SU-DHL-6 (cell line): ENCODE results near the gene SF3A1.

Experiments
- H2AFZ ChIP-seq: fragments of 200-600 bp; sonication (generic); 2 replicates; pipeline ENCODE4 v1.6.1; 2014; ENCODE audit warnings: low read depth, mild to moderate bottlenecking, moderate library complexity, mixed read lengths, antibody characterized with exemption, low read length; ENCODE audit not compliant: severe bottlenecking
- H3F3A ChIP-seq: fragments of 200-600 bp; shearing (Covaris generic); 2 replicates; pipeline ENCODE4 v1.6.0; 2016; ENCODE audit warnings: antibody characterized with exemption, mild to moderate bottlenecking; ENCODE audit not compliant: insufficient read depth
- H3K27ac ChIP-seq: fragments of 200-600 bp; sonication (generic); 2 replicates; pipeline ENCODE4 v1.5.1; 2016; ENCODE audit warnings: low read depth, mild to moderate bottlenecking, low read length, moderate library complexity, mixed read lengths
- H3K27me3 ChIP-seq: fragments of 200-600 bp; sonication (generic), shearing (Covaris generic); 2 replicates; pipeline ENCODE4 v1.6.0; 2014; ENCODE audit warnings: mild to moderate bottlenecking, low read length
- H3K36me3 ChIP-seq: fragments of 200-600 bp; sonication (generic); 2 replicates; pipeline ENCODE4 v1.6.1; 2014; ENCODE audit warnings: mild to moderate bottlenecking, low read length, mixed read lengths
- H3K4me2 ChIP-seq: fragments of 300-600, 200-600 bp; shearing (Covaris generic), sonication (generic); 2 replicates; pipeline ENCODE4 v1.6.0; 2014; ENCODE audit warnings: low read length, low read depth, mild to moderate bottlenecking; ENCODE audit not compliant: poor library complexity, severe bottlenecking
- H3K4me3 ChIP-seq: fragments of 200-600 bp; sonication (generic); 2 replicates; pipeline ENCODE4 v1.5.1; 2014; ENCODE audit warnings: antibody characterized with exemption, low read length, mild to moderate bottlenecking, mixed read lengths; ENCODE audit not compliant: insufficient read depth, poor library complexity, severe bottlenecking
- H3K79me2 ChIP-seq: fragments of 200-600 bp; sonication (generic); 2 replicates; pipeline ENCODE4 v1.6.1; 2014; ENCODE audit warnings: mild to moderate bottlenecking, low read length, moderate library complexity; ENCODE audit not compliant: insufficient read depth
- H3K9ac ChIP-seq: fragments of 200-600 bp; sonication (generic); 2 replicates; pipeline ENCODE4 v1.7.0; 2014; ENCODE audit warnings: mild to moderate bottlenecking, low read length
- H3K9me2 ChIP-seq: fragments of 200-600 bp; sonication (generic); replicated peaks from 2 replicates; pipeline ENCODE4 v1.6.1; 2014; ENCODE audit warnings: low read length; ENCODE audit not compliant: insufficient read depth
- H3K9me3 ChIP-seq: fragments of 200-600 bp; sonication (generic); 2 replicates; pipeline ENCODE4 v1.6.1; 2014; ENCODE audit warnings: low read length, mixed read lengths; ENCODE audit not compliant: insufficient read depth
- H4K20me1 ChIP-seq: fragments of 200-600 bp; sonication (generic); 2 replicates; pipeline ENCODE4 v1.6.1; 2014; ENCODE audit warnings: low read depth, mild to moderate bottlenecking, antibody characterized with exemption, low read length, moderate library complexity, mixed read lengths
- CTCF ChIP-seq: fragments of 200-600 bp; sonication (generic); IDR thresholded peaks from one replicate; pipeline ENCODE4 v1.5.1; 2017; ENCODE audit warnings: antibody characterized with exemption, mild to moderate bottlenecking, low read length, moderate library complexity; ENCODE audit not compliant: insufficient read depth, poor library complexity, severe bottlenecking
- EZH2phosphoT487 ChIP-seq: fragments of 200-600 bp; sonication (generic), shearing (Covaris generic); conservative IDR thresholded peaks from 2 replicates; pipeline ENCODE4 v1.6.1; 2018; ENCODE audit warnings: mild to moderate bottlenecking, antibody characterized with exemption, low read length, moderate library complexity, mixed read lengths

The SF3A1 gene

DNA sequence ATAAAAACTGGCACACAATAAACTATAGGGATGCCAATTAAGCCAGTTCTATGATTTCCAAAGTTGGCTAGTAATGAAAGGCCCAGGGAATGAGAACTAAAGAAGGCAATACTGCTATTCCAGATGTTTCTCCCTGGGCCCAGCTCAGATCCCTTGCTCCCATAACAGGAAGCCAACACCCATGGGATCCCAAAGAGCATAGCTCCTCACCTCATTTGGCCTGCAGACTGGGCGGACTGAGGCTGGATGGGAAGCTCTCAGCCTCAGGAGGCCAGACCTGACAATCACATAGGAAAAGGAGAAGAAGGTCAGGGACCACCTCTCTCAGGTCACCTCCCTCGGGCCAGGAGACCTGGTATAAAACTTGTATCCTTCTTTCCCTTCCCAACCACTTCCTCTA is 35.2 kb downstream of the SF3A1 start:
- H3K79me2 ChIP-seq = no peaks in the 10 kb centered on the region
- no peak for TF ChIP-seq EZH2phosphoT487
- TF ChIP-seq CTCF = no peak
- H3K4me2 ChIP-seq = no peak overlapping the region

GRCh38 chr22:30320021-30320556 is 36.6 kb downstream of the SF3A1 start:
- no peaks in the 10 kb centered on the region for H3K79me2 ChIP-seq
- H3K27ac ChIP-seq = no peak overlapping the region
- H3K9me3 ChIP-seq = no peaks in the 10 kb centered on the region
- H3K27me3 ChIP-seq = no peaks in the 10 kb centered on the region
- no peak for TF ChIP-seq CTCF
- TF ChIP-seq EZH2phosphoT487 = no peak
- H4K20me1 ChIP-seq = no peaks in the 10 kb centered on the region
- no peak overlapping the region for H3K4me2 ChIP-seq
- H2AFZ ChIP-seq = no peak overlapping the region
- H3K9me2 ChIP-seq = no peaks in the 10 kb centered on the region
- no peak overlapping the region for H3K4me3 ChIP-seq
- no peaks in the 10 kb centered on the region for H3K36me3 ChIP-seq
- no peaks in the 10 kb centered on the region for H3F3A ChIP-seq
- H3K9ac ChIP-seq = no peak overlapping the region

More for the DNA sequence above, 35.2 kb downstream of the SF3A1 start:
- H2AFZ ChIP-seq = no peak overlapping the region
- H3K9me3 ChIP-seq = no peaks in the 10 kb centered on the region
- H3F3A ChIP-seq = no peaks in the 10 kb centered on the region
- H4K20me1 ChIP-seq = no peaks in the 10 kb centered on the region
- H3K27ac ChIP-seq = no peak overlapping the region
- no peaks in the 10 kb centered on the region for H3K27me3 ChIP-seq
- no peak overlapping the region for H3K9ac ChIP-seq
- no peaks in the 10 kb centered on the region for H3K9me2 ChIP-seq
- no peak overlapping the region for H3K4me3 ChIP-seq
- H3K36me3 ChIP-seq = no peaks in the 10 kb centered on the region

GRCh38 chr22:30318799-30319419 is 37.8 kb downstream of the SF3A1 start:
- TF ChIP-seq CTCF (no peak), EZH2phosphoT487 (no peak)
- Histone ChIP-seq H3K36me3 (no peaks in the 10 kb centered on the region), H3K9me2 (no peaks in the 10 kb centered on the region), H3K27ac (no peak overlapping the region), H3K9ac (no peak overlapping the region), H3K9me3 (no peaks in the 10 kb centered on the region), H3K4me2 (no peak overlapping the region), H3F3A (no peaks in the 10 kb centered on the region), H2AFZ (no peak overlapping the region), H4K20me1 (no peaks in the 10 kb centered on the region), H3K4me3 (no peak overlapping the region), H3K27me3 (no peaks in the 10 kb centered on the region), H3K79me2 (no peaks in the 10 kb centered on the region)
